GM19240 (cell line): ENCODE measurements around the gene AMPH.

ENCODE experiments used
- DNase-seq: peaks from one replicate; pipeline ENCODE4 v3.0.0; 2011; ENCODE audit warnings: low spot score; ENCODE audit not compliant: insufficient read length

The AMPH gene

GRCh38 chr7:38463277-38464225 is 167.6 kb downstream of the AMPH start:
- no peak for DNase-seq

GRCh38 chr7:38462819-38463218 is 168.4 kb downstream of the AMPH start:
- no peak for DNase-seq

GRCh38 chr7:38461887-38462286 is 169.3 kb downstream of the AMPH start:
- no peak for DNase-seq

GRCh38 chr7:38453826-38454225 is 177.3 kb downstream of the AMPH start:
- no peak for DNase-seq

- DNase-seq, result no peak
Measured at GRCh38 chr7:38453168-38453567, 178.0 kb downstream of the AMPH start.

GRCh38 chr7:38452681-38453108 is 178.5 kb downstream of the AMPH start:
- no peak for DNase-seq

GRCh38 chr7:38451840-38452239 is 179.3 kb downstream of the AMPH start:
- DNase-seq, result no peak

GRCh38 chr7:38448584-38449234 is 182.5 kb downstream of the AMPH start:
- DNase-seq, result no peak

GRCh38 chr7:38448054-38448453 is 183.1 kb downstream of the AMPH start:
- DNase-seq, result no peak

GRCh38 chr7:38438970-38439369 is 192.2 kb downstream of the AMPH start:
- DNase-seq, result no peak

GRCh38 chr7:38432671-38433070 is 198.5 kb downstream of the AMPH start:
- no peak for DNase-seq

GRCh38 chr7:38432080-38432479 is 199.1 kb downstream of the AMPH start:
- DNase-seq, result no peak

- DNase-seq, result no peak
Measured at GRCh38 chr7:38429057-38429456, 202.1 kb downstream of the AMPH start.

- no peak for DNase-seq
Measured at GRCh38 chr7:38428041-38428440, 203.1 kb downstream of the AMPH start.

GRCh38 chr7:38427279-38427955 is 203.8 kb downstream of the AMPH start:
- DNase-seq, result no peak

- DNase-seq, result no peak
Measured at GRCh38 chr7:38425509-38425908, 205.7 kb downstream of the AMPH start.

GRCh38 chr7:38424750-38425463 is 206.3 kb downstream of the AMPH start:
- no peak for DNase-seq

GRCh38 chr7:38413784-38414183 is 217.4 kb downstream of the AMPH start:
- no peak for DNase-seq

GRCh38 chr7:38411404-38411803 is 219.8 kb downstream of the AMPH start:
- DNase-seq, result no peak

- DNase-seq, result no peak
Measured at GRCh38 chr7:38410056-38410455, 221.1 kb downstream of the AMPH start.

- no peak for DNase-seq
Measured at GRCh38 chr7:38409531-38409930, 221.6 kb downstream of the AMPH start.
